Adipocyte (in vitro differentiated cells): Measurements from ENCODE around the gene LSAMP.
"Not testable (repeated sequence)": the region's sequence is repeated elsewhere in the genome, so short reads cannot be mapped to it uniquely, and the experiment has no call there.

Source experiments
- DNase-seq: peaks from one replicate; pipeline ENCODE4 v3.0.0-alpha.2; 2015; ENCODE audit warnings: low read depth
- H3K27me3 ChIP-seq: replicated peaks from 2 replicates; pipeline ENCODE4 v1.7.0; 2013; ENCODE audit warnings: mild to moderate bottlenecking, low read length, moderate library complexity; ENCODE audit not compliant: control insufficient read depth, insufficient read depth
- H3K36me3 ChIP-seq: 2 replicates; pipeline ENCODE4 v1.7.0; 2013; ENCODE audit warnings: low read length, mild to moderate bottlenecking, moderate library complexity; ENCODE audit not compliant: control insufficient read depth, insufficient read depth, severe bottlenecking
- H3K4me1 ChIP-seq: 2 replicates; pipeline ENCODE4 v1.7.0; 2013; ENCODE audit warnings: mild to moderate bottlenecking, low read length, moderate library complexity; ENCODE audit not compliant: control insufficient read depth, insufficient read depth
- H3K4me3 ChIP-seq: 2 replicates; pipeline ENCODE4 v1.7.0; 2013; ENCODE audit warnings: mild to moderate bottlenecking, low read length, moderate library complexity
- H3K9ac ChIP-seq: 2 replicates; pipeline ENCODE4 v1.7.0; 2013; ENCODE audit warnings: mild to moderate bottlenecking, low read length, moderate library complexity
- H3K9me3 ChIP-seq: 2 replicates; pipeline ENCODE4 v1.7.0; 2013; ENCODE audit warnings: mild to moderate bottlenecking, low read length, moderate library complexity; ENCODE audit not compliant: control insufficient read depth

Gene LSAMP

GRCh38 chr3:115851571-115851970 lies 593.7 kb downstream of the LSAMP start:
- Histone ChIP-seq H3K36me3 (no peaks in the 10 kb centered on the region), H3K9ac (no peak overlapping the region), H3K4me3 (no peak overlapping the region), H3K27me3 (no peaks in the 10 kb centered on the region), H3K9me3 (no peaks in the 10 kb centered on the region), H3K4me1 (no peaks in the 10 kb centered on the region)
- DNase-seq: no peak

- Histone ChIP-seq H3K9me3 (no peaks in the 10 kb centered on the region), H3K9ac (no peak overlapping the region), H3K27me3 (no peaks in the 10 kb centered on the region), H3K4me1 (no peaks in the 10 kb centered on the region), H3K4me3 (no peak overlapping the region), H3K36me3 (no peaks in the 10 kb centered on the region)
- no peak for DNase-seq
These were observed 596.6 kb downstream of the LSAMP start for GRCh38 chr3:115848641-115849040.

- Histone ChIP-seq H3K9me3 (no peaks in the 10 kb centered on the region), H3K9ac (no peak overlapping the region), H3K27me3 (no peaks in the 10 kb centered on the region), H3K4me1 (no peaks in the 10 kb centered on the region), H3K36me3 (no peaks in the 10 kb centered on the region), H3K4me3 (no peak overlapping the region)
- no peak for DNase-seq
These were observed 599.3 kb downstream of the LSAMP start for GRCh38 chr3:115845986-115846385.

GRCh38 chr3:115844729-115845128 lies 600.6 kb downstream of the LSAMP start:
- not testable (repeated sequence) for H3K9me3 ChIP-seq, H3K36me3 ChIP-seq, DNase-seq, H3K27me3 ChIP-seq, H3K4me1 ChIP-seq, H3K4me3 ChIP-seq, H3K9ac ChIP-seq

DNA sequence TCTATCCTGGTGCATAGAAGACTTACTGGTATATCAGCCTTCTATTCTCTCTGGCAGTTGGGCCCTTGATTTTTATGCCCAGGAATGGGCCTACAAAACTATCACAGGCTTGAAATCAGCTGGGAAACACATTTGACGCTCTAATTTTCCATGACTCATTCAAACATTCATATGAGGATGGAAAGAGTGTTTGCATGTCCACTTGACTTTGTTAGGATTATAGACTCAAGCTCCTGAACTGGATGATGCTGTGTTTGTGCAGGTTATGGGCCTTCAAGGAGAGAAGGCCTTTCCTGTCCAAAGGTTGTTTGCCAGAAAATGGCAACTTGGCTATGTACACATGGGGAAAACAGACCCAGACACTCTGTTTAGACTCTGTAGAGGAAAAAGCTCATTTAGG lies 602.1 kb downstream of the LSAMP start:
- no peak for DNase-seq
- no peak overlapping the region for H3K9ac ChIP-seq
- no peaks in the 10 kb centered on the region for H3K36me3 ChIP-seq
- H3K4me1 ChIP-seq: no peaks in the 10 kb centered on the region
- H3K4me3 ChIP-seq: no peak overlapping the region
- H3K27me3 ChIP-seq: no peaks in the 10 kb centered on the region
- no peaks in the 10 kb centered on the region for H3K9me3 ChIP-seq

- no peaks in the 10 kb centered on the region for H3K27me3 ChIP-seq
- H3K4me1 ChIP-seq: peaks cover 17% of the 10 kb centered on the region
- no peak for DNase-seq
- no peaks in the 10 kb centered on the region for H3K9me3 ChIP-seq
- no peaks in the 10 kb centered on the region for H3K36me3 ChIP-seq
- no peak overlapping the region for H3K4me3 ChIP-seq
- no peak overlapping the region for H3K9ac ChIP-seq
These were observed 606.0 kb downstream of the LSAMP start for GRCh38 chr3:115839246-115839645.

DNA sequence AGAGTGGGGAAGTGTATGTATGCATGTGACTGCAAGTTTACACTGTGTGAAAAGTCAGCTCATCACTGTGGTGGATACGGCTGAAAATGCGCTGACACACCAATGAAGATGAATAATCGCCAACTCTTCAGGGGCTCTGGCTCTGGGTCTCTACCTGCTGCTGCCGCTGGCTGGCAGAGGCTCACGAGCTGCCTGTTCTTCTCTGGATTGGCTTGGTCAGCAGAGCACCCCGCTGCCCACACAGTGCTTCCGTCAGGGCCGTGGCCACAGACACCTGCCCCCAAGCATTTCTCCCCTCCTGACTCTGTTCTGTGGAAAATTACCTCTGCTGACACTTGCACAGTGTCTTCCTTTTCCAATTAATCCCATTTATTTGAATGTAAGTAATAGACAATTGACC lies 606.5 kb downstream of the LSAMP start:
- H3K9me3 ChIP-seq: no peaks in the 10 kb centered on the region
- H3K27me3 ChIP-seq: no peaks in the 10 kb centered on the region
- H3K36me3 ChIP-seq: no peaks in the 10 kb centered on the region
- H3K4me1 ChIP-seq: peaks cover 22% of the 10 kb centered on the region
- no peak overlapping the region for H3K4me3 ChIP-seq
- no peak for DNase-seq
- no peak overlapping the region for H3K9ac ChIP-seq

- H3K9ac ChIP-seq: no peak overlapping the region
- H3K9me3 ChIP-seq: no peaks in the 10 kb centered on the region
- peaks cover 28% of the 10 kb centered on the region for H3K4me1 ChIP-seq
- DNase-seq: peak; percentile 61
- H3K4me3 ChIP-seq: no peak overlapping the region
- no peaks in the 10 kb centered on the region for H3K27me3 ChIP-seq
- H3K36me3 ChIP-seq: no peaks in the 10 kb centered on the region
These were observed 608.3 kb downstream of the LSAMP start for GRCh38 chr3:115836944-115837343.

DNA sequence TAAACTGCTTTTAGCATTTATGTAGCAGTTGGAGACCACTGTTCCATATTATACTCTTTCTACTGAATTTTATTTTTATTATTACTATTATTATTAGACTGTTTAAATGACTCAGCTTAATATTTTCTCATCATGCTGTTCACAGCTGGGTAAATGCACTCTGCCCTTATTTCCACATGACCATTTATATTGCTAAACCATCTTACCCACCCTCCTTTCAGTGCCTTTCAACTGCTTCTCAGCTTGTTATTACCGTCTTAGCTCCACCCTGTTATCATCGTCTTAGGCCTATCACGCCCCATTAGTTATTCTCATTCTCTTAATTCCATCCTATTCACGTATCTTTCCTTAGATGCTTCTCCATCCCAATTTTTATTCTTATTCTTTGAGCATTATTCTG lies 609.3 kb downstream of the LSAMP start:
- Histone ChIP-seq H3K4me3 (no peak overlapping the region), H3K27me3 (no peaks in the 10 kb centered on the region), H3K9me3 (no peaks in the 10 kb centered on the region), H3K36me3 (no peaks in the 10 kb centered on the region), H3K4me1 (peaks cover 28% of the 10 kb centered on the region), H3K9ac (no peak overlapping the region)
- no peak for DNase-seq

GRCh38 chr3:115834068-115834467 lies 611.2 kb downstream of the LSAMP start:
- H3K9me3 ChIP-seq: no peaks in the 10 kb centered on the region
- H3K9ac ChIP-seq: no peak overlapping the region
- H3K27me3 ChIP-seq: no peaks in the 10 kb centered on the region
- peaks cover 28% of the 10 kb centered on the region for H3K4me1 ChIP-seq
- no peaks in the 10 kb centered on the region for H3K36me3 ChIP-seq
- no peak overlapping the region for H3K4me3 ChIP-seq
- peak; percentile 71 for DNase-seq

DNA sequence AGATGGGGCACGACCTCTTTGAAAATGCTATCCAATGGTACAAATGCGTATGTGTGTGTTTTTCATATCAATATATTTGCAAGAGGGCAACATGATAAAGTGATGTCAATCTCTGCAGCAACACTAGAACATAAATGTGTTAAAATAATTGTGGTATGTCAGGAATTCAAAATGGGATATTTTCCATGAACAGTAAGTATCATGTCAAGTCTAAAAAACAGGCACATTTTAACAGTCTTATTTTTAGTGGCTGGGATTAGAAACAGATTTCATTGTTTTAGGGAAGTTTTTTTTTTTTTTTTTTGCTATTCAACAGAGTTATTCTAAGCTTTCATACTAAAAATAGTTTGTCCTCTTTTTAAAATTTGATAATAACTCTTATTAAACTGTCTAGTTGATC lies 612.2 kb downstream of the LSAMP start:
- no peak overlapping the region for H3K9ac ChIP-seq
- no peak overlapping the region for H3K4me3 ChIP-seq
- H3K36me3 ChIP-seq: no peaks in the 10 kb centered on the region
- no peaks in the 10 kb centered on the region for H3K27me3 ChIP-seq
- DNase-seq: peak; percentile 55
- no peaks in the 10 kb centered on the region for H3K9me3 ChIP-seq
- peaks cover 28% of the 10 kb centered on the region for H3K4me1 ChIP-seq

DNA sequence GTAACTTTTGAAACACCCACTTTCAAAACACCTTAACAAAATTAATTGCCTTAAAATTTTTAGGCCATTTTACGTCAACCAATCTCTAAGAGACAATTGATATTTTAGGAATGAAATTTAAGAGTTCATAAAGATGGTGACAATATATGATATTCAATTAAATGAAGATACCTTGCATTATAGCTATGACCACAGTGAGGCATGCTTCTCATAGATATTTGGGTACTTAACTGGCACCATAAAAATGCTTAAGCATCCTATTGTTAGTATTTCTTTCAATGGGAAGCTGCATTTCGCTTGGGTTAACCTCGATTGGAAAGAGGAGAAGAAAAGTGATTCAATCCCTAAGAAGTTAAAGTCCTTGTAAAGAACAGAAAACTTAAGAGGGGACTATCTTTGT lies 613.0 kb downstream of the LSAMP start:
- no peak overlapping the region for H3K4me3 ChIP-seq
- H3K9ac ChIP-seq: no peak overlapping the region
- no peak for DNase-seq
- H3K27me3 ChIP-seq: no peaks in the 10 kb centered on the region
- H3K9me3 ChIP-seq: no peaks in the 10 kb centered on the region
- peaks cover 28% of the 10 kb centered on the region for H3K4me1 ChIP-seq
- no peaks in the 10 kb centered on the region for H3K36me3 ChIP-seq
